ENCODE measurements around the gene DEXI.
"Not testable (repeated sequence)": the region's sequence is repeated elsewhere in the genome, so short reads cannot be mapped to it uniquely, and the experiment has no call there.

The DEXI gene

DNA sequence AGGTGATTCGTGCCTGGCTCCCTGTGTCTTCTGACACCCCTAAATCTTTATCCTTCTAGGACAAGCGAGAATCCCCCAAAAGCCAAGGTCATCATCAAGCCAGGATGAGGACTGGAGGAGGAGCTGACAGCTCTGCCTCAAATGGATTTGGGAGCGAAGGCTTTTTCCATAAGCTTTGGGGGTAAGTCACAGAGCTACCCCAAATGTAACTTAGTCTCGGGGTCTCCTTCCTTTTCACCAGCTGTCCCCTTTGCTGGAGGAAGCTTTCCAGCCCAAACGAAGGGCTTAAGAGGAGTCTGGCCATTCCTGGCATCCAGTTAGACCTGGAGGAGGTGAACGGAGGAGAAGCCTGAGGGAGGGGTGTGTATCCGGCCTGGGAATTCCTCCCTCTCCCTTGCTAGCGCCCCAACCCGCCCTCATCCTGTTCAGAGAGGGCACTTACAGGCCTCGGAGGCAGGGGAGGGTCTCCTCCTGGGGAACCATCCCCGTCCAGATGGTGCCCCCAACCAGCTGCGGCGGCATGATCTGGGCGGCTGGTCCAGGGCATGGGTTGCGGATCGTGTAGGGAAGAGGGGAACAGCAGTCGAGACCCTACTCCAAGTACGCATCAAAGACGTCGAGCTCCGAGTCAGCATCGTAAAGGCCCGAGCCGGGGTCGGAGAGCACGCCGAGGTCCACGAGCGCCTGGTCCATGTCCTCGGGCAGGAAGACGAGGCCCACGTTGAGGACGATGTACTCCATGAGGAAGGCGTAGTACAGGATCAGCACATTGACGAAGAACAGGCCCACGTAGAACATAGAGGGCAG, 938 bp downstream of the DEXI start:
- DNase-seq (ENCODE audit: low spot score), result no peak

- no peak for DNase-seq (ENCODE audit: low spot score)
Measured at GRCh38 chr16:10940501-10941079, 1.7 kb downstream of the DEXI start.

DNA sequence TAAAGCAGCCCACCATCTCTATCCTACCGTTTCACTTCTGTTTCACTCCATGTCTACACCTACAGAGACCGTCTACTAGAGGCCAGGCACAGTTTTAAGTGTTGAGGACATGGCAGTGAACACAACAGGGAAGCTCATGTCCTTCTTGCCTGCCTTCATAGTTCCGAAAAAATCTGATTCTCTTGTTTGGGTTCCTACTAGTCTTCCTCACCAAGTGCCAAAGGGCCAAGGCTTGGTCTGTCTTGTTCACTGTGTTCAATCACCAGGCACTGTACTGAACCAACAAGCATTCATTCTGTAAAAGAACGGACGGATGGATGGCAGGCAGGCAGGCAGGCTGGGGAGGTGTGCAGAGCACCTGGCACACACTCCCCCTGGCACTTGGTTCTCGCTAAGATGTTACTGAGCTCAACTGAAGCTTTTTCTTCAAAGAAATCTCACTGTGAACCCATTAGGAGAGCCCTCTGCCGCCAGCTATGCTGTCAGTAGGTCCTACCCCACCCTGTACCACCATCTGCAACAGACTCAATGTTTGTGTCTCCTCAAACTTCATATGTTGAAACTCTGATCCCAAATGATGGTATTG, 2.5 kb downstream of the DEXI start:
- DNase-seq (ENCODE audit: low spot score), result no peak

DNA sequence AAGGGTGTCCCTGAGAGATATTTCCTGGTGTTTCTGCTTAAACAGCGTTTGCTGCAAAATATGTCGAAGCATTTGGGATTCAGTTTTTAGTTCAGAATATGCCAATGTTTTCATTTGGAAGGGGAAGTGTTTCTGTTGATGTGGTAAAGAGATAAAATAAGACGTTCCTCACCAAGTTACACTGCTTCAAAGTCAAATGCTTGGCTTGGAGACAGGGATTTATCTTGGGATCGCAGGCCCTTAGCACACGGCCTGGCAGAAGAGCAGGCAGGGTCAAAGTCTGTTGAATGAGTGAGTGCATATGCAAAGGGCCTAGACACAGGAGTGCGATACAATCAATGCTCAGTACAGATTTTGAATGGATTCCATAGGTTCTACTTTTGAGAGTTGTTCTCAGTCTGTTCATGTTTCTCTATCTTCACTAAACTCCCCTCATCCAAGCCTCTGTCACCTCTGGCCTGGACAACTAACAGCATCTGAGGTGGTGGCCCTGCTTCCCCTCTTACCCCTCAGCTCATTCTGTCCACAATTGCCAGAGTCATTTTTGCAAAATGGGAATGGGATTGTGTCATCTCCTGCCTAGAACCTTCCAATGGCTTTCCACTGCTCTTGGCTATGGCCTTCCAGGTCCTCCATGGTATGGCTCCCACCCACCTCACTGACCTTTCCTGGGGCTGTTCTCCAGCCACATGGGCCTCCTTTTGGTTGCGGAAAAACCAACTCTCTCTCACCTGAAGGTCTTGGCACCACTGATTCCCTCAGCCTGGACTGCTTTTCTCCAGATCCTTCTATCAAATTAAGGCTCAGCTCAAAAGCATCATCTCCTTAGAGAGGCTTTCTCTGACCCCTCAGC, 3.2 kb downstream of the DEXI start:
- DNase-seq (ENCODE audit: low spot score), result no peak

DNA sequence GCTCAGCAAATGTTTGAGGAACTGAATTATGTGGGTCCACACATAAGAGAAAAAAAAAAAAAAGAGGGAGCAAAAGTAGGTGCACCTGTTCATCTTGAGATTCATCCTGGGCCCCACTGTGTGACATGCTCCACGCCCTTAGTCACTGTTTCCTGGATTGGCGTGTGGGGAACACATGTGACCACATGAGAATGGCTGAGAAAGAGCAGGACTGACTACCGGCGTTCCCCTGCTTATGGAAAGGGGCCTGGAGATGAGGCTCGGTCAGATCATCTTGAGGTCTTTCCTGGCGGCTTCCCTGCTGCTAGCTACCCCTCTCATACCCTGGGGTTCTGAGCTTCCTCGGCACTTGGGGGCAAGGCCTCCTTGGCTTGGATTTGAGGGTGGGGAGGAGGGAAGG, 3.9 kb downstream of the DEXI start:
- peak; percentile 28 for DNase-seq (ENCODE audit: low spot score)

DNA sequence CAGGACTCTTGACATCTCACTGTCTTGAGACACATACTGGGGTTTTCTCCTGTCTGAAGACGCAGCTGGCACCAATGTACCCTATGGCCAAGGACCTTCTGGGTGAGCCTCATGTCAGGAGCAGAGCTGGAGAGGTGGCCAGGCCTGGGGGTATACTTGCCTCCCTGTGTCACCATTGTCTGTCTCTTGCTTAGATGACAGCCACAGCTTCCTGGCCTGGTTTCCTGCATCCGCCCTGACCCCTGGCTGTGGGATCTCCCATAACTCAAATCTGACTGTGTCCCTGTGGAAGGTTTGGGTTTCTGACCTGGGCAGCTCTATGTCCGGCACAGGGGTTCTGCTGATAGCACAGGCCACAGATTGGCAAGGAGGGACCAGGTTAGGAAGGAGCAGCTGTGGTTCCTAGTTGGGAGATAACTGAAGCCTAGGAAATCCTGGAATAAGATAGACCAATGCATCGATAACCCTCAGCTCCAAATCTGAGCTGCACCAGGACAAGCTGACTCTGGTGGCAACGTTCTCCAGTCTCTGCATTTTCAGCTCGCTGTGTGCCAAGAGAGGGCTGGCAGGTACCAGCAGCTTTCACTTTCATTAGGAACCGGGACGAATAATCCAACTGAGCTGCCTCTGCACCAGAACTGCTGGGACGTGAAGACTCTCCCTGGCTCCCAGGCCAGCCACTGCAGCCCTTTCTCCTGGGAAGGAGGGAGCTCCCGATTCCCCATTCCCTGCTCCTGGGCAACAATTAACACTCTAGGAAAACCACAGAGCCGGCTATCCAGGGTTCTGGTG, 5.0 kb downstream of the DEXI start:
- DNase-seq (ENCODE audit: low spot score), result no peak

DNA sequence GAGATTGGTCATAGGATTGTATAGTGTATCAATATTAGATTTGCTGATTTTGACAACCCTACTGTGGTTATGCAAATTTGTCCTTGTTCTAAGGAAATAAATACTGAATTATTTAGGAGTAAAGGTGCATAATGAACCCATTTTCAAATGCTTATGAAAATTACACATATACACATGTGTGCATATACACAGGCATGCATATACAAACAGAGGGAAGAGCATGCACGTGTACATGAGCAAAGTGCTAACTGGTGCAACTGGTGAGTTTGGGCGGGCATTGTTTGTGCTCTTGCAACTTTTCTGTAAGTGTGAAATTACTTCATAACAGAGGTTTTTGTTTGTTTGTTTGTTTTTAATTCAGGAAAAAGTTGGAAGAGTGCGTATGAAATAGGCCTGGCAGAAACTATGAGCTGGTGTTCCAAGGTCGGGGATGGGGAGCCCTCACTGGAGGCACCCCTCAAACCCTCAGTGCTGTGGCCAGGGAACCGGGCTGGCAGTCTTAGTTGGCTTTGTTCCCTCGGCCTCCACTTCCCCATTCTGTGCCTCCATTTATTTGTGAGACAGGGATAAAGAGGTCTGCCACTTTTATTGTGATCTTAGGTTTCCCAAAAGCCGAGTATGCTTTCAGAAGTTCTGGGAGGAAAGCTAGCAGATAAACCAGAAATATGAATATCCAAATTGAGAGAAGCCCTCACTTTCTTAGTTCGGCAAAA, 5.8 kb downstream of the DEXI start:
- DNase-seq (ENCODE audit: low spot score), result no peak

DNA sequence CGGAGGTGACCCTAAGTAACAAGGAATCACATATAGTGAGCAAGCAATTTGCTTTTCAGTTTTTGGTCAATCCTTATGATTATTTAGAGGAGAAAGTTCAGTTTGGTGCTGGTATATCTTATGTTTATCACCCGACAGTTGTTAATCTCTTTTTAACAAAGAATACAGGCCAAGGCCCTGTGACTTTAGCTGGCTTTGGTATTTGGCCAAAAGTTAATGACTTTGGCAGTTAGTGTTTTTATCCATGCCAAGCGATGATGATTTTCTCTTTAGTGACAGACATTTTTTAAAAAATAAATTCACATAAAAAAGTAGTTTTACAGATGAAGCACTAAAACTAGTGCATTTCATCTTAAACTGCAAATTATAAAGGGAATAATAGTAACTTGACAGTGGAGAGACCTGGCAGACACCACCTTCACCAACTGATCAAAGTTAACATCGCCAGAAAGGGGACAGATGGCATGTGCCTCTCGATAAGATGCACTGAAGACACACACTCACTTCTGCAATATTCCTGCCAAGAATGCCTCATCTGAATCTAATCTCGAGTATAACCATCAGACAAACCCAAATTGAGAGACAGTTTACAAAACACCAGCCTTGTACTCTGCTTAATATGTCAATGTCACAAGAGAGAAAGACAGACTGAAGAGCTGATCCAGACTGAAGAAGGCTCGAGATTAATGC, 6.9 kb downstream of the DEXI start:
- DNase-seq (ENCODE audit: low spot score), result no peak

- no peak for DNase-seq (ENCODE audit: low spot score)
Measured at GRCh38 chr16:10934325-10935107, 7.8 kb downstream of the DEXI start.

GRCh38 chr16:10933865-10934264, 8.4 kb downstream of the DEXI start:
- no peak for DNase-seq (ENCODE audit: low spot score)

DNA sequence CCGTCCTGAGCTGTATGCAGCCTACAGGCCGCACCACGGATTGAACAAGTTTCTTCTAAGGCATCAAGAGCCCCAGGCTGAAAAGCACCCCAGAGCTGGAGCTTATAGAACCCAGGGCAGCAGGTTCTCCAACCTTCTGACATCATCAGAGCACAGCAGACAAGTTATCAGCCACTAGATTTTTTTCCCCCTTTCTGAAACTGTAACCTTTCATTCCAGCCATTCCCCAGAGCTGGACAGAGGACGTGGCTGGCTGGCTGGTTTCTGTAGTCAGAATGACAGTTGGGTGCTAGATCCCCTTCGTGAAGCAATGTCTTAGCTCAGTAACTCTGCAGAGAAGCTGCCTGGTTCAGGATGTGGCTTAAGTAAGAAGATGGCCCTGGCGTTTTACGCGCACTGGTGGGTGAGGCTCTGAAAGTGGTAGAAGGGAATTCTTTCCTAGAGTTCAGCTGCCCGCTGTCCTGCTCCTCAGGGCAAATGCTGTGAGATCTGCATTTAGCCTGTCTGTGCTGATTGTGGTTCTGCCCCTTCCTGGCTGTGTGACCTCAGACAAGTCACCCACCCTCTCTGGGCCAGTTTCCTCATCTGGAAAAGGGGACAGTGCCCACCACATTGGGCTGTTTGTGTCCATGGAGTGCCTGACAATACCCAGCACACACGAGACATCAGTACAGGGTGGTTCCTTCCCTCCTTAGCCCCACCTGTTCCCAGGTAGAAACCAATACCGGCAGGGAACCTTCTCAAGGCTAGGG, 9.1 kb downstream of the DEXI start:
- DNase-seq (ENCODE audit: low spot score), result no peak

DNA sequence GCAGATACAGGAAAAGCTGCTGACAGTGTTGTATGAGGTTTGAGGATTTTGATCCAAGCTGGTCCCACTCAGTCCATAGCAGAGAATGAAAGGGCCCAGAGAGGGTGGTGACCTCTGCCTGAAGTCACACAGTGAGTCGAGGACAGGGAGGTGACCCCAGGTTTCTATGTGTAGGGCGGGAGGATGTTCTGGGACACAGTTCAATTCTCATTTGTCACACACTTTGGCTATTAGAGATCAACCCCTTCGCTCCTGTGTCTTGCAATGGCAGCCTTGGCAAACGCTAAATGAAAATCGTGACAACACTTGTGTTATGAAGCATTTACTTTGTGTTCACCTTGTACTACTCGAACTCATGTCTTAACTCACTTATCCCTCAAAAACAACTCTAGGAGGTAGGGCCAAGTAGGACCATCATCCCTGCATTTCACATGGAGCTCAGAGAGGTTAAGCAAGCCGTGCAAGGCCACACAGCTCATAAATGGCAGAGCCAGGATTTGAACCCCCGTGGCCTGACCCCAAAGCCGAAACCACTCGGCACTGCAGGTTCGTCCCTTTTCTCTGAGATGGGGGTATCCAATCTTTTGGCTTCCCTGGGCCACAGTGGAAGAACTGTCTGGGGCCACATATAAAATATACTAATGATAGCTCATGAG, 10.2 kb downstream of the DEXI start:
- no peak for DNase-seq (ENCODE audit: low spot score)

- no peak for DNase-seq (ENCODE audit: low spot score)
Measured at GRCh38 chr16:10931134-10931533, 11.1 kb downstream of the DEXI start.

- no peak for DNase-seq (ENCODE audit: low spot score)
Measured at GRCh38 chr16:10930755-10931093, 11.5 kb downstream of the DEXI start.

GRCh38 chr16:10929853-10930754, 12.2 kb downstream of the DEXI start:
- DNase-seq (ENCODE audit: low spot score), result no peak

GRCh38 chr16:10929097-10929496, 13.2 kb downstream of the DEXI start:
- not testable (repeated sequence) for DNase-seq (ENCODE audit: low spot score)

GRCh38 chr16:10927497-10928112, 14.7 kb downstream of the DEXI start:
- DNase-seq (ENCODE audit: low spot score), result no peak
